ENCODE measurements around the gene DGKG.

The DGKG gene

DNA sequence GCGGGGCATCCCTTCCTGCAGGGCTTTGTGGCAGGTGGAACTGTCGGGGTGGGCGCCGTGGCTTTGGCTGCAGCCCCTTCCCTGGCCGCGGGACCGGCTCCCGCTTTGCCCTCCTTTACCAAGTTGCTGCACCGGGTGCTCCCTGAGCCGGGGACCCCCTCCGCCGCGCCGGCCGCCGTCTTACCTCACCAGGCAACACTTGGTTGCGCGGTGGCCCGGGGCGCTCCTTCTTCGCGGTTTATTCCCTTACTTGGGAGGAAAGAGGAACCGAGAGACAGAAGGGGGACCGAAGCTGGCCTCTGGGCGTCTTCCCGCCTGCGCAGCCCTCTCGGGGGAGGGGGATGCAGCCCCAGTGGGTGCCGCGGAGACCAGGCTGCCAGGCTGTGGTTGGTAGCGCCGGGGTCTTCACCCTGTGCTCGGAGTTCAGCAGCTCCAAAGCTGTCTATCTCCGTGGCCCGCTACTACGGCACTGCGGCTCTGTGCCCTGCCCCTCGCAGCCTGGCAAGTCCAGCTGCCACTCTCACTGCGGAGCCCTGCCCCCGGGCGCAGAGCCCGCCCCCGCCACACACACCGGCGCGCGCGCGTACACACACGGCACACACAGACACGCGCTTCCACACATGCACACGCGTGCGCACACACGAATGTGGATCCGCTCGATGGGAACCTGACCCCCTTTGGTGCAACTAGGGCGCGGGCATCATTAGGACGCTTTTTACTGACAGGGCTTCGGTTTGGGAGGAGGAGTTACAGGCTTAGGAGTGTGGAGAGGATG, at the start of gene DGKG:
Gene DGKG, minus strand, starts transcription at position 473 of the 775 bp plus-strand sequence. CDS start 41,775 bp downstream, outside the sequence.
- no peak for DNase-seq (ENCODE audit: low spot score)

DNA sequence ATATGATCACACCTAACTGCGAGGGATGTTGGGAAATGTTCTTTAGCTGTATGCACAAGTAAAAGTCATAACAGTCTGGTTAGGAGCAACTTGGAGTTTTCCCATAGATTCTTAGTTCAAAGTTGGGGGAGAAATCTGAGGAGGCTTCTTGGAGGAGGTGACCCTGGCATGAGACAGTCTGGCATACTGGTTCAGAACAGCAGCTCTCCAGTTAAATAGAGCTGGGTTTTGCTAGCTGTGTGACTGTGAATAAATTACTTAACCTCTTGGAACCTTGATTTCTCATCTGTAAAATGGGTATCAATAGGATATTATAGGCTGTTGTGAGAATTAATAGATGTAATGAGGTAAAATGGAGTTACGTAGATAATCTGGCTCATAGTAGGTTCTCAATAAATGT, 49.1 kb upstream of the DGKG start:
- no peak for DNase-seq (ENCODE audit: low spot score)

DNA sequence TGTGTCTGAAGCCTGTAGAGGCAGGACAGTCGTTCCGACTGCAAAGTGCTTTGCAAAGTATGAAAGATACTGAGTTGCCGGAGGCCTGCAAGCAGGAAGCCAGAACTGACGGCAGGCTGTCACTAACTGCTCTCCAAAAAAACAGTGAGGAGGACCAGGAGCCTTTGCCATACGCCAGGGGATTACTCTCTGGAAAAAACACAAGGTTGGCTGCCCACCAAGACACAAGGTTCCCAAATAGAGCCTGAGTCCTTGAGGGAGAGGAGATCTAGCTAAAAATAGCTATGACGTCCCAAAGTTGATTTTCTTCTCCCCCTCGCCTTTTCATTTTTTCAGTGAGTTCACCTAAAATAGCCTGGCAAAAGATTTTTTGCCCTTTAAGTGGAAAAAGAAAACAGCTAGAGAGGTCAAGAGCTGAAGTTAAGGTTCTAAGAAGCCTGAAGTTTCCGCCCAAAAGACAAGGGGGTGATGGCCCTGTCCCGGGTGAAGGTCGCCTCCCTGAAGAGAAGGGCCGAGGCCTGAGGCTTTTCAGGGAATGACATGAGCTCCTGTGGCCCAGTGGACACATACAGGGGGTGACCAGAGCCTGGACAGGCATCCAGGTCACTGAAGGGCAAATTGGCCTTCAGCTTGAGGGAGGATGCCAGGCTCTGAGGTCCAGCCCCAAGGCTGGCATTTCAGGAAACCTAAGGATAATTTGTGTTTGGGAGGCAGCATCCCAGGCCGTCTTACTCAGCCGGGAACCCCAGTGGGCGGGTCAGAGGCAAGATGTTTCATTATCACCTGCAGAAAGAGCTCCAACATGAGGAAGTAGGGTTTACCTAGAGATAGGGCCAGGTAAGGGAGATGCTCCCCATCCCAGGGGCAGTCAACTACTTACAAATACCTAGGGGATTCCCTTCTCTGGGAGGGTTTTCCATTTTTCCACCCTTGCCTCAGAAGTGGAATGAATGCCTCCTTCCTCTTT, 44.9 kb upstream of the DGKG start:
- DNase-seq (ENCODE audit: low spot score): no peak

DNA sequence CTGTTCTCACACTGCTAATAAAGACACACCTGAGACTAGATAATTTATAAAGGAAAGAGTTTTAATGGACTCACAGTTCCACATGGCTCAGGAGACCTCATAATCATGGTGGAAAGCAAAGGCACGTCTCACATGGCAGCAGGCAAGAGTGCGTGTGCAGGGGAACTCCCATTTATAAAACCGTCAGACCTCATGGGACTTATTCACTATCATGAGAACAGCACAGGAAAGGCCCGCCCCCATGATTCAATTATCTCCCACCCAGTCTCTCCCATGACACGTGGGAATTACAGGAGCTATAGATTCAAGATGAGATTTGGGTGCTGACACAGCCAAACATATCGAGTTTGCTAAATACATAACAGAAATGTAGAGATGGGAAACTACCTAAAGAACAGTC, 39.5 kb upstream of the DGKG start:
- no peak for DNase-seq (ENCODE audit: low spot score)

DNA sequence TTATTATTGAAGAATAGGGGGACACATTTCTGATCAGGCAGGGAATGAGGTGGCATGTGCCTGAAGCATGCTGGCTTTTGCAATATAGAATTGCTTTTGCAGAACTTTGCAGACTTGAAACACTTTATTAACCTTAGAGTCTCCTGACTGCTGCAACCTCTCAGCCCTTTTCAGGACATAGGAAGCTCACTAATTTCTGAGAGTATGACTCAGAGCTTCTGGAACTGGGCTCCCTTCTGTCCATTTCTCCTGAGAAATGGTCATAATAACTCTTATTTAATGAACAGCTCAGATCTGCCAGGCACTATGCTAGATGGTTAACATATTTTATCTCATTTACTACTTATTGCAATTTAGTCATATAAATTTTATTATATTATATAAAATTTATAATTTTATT, 38.6 kb upstream of the DGKG start:
- no peak for DNase-seq (ENCODE audit: low spot score)

DNA sequence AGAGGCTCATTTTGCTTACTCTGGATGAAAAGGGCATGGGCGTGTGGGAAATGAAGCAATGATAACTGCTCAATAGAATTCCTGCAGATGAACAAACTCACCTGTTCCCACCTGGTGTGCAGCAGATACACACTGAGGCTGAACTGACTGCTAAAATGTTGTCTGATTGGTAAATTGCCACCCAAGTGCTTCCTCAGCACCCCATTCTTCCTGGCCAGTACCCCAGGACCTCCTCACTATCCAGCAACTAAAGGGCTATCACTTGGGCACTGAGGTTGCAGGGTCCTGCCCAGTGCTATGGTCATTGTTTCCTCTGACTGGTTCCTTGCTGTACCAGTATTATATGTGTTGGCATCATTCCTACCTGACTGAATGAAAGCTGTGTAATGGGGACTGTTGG, 38.0 kb upstream of the DGKG start:
- DNase-seq (ENCODE audit: low spot score): no peak

DNA sequence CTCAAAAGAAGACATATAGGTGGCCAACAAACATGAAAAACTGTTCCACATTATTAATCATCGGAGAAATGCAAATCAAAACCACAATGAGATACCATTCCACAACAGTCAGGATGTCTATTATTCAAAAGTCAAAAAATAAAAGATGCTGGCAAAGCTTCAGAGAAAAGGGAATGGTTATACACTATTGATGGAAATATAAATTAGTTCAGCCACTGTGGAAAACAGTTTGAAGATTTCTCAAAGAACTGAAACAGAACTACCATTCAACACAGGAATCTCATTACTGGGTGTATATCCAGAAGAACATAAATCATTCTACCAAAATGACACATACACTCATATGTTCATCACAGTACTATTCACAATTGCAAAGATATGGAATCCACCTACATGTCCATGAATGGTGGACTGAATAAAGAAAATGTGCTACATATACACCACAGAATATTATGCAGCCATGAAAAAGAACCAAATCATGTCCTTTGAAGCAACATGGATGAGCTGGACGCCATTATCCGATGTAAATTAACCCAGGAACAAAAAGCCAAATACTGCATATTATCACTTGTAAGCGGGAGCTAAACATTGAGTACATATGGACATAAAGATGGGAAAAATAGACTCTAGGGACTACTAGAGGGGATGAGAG, 32.7 kb upstream of the DGKG start:
- no peak for DNase-seq (ENCODE audit: low spot score)

DNA sequence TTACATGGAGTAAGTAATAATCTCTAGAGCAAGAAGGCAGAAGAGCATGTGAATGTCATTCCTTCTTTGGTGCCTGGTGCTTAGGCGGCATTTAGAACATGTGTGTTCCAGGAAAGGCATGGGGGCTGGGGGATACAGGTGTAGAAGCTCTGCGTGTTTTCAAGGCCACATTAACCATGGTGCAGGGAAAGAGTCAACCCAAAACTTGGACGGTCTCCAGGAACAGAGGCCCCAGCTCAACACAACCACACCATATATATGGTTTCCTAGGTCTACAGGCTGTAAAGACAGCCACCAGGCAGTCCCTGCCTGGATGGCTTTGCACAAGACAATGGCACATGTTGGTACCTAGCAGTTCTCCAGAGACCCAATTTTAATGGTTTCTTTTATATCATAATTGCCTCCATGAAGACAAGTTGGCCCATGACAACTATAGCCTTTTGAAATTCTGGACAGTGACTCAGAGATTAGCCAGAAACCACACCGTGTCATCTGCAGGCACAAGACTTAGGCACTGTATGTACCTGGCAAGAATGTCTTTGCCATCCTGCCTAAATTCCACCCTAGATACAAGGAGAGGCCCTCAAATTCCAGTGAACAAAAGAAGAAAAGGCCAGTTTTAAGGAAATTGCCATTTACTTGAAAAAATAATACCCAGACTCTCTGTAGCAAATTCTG, 25.0 kb upstream of the DGKG start:
- DNase-seq (ENCODE audit: low spot score): no peak

DNA sequence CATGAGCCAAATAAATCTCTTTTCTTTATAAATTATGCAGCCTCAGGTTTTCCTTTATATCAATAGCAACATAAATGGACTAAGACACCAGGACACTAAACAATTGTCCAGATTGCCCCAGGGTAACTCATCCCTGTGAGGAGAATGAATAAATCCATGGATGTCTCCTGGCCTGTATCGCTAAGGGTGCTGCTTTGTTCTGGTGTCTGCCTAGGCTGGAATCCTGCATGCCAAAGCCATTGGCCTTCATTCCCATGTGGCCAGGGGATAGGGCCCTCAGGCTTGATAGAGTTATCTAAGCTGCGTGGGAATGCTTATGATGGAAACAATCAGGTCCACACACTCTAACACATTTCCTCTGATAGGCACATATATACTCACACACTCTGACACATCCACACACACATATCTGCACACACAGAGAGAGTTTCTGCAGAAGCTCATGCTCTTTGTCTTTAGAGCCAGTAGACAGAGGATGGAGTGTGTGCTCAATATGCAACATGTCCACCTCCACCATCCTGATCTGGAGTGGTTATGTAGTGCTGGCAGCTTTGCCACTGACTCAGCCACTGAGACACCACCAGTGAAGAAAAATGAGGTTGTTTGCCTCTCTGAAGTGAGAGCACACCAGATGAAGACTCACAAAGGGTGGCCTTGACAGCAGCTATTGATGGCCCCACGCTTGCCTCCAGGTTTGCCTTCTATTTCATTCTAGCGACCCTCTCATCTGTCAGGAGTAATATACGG, 24.0 kb upstream of the DGKG start:
- DNase-seq (ENCODE audit: low spot score): no peak

DNA sequence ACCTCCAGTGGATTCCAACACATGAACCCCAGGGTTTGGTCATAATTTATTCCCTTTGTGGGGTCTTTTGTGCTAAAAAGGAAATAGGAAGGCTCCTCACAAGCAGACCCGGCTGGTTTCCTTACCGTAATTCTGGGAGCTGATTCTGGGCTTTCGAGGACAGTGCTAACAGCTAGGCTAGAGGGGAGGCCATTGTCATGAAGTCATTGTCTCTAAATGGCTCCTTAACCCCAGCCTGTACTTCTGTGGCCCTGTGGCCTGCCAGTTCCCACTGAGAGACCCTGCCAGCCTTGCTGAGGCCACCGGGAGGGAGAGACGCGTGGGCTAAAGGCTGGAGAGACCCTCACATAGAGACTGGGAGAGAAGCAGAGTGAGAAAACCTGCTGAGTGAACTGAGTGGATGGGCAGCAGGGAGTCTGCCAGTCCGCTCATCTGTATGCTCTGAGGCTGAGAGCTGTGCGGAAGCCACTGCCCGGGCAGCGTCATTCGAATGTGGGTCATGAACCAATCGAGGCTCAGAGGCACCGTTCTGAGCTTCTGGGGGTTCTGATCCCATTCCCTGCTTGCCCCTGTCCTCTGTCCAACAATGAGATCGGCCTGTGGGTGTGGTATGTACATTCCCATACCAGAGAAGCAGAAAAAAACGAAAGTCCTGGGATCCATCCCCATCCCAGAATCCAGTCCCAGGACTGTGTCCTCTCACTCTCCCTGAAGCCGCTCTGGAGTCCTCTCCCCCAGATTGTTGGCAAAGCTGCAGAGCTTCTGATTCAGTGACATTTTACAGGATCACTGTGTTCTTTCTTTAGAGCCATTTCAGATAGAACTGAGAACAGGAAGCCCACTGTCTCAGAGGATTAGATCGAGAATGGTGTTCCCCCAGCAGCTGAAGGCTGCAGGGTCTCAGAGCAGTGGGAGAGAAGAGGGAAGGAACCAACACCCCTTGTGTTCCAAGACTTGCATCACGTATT, 21.3 kb upstream of the DGKG start:
- no peak for DNase-seq (ENCODE audit: low spot score)

DNA sequence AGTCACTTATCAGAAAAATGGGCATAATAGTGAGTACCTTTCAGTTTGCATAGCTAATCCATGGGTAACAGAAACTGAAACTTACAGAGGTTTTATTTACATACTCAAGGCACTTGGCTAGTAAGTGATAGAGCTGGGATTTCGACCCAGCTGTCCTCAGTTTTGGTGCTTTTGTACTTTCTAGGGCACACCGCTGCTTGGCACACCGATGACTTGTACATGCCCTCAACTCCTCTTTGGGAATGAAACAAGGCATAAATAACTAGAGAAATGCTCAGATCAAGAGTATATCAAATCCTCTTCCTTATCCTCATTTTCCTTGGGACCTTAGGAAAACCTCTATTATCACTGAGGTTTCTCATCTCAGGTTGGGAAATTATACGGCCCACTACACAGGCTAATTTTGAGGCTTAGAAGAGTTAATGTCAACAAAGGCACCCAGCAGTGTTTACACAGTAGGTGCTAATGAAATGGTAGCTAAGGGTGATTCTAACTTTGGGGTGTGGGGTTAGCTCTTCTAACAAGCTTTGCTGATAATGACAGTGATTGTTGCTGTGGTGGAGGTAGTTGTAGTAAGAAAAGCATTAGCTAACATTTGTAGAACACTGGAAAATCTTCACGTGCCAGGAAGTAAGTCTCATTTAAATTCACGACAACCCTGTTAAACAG, 20.3 kb upstream of the DGKG start:
- DNase-seq (ENCODE audit: low spot score): no peak

DNA sequence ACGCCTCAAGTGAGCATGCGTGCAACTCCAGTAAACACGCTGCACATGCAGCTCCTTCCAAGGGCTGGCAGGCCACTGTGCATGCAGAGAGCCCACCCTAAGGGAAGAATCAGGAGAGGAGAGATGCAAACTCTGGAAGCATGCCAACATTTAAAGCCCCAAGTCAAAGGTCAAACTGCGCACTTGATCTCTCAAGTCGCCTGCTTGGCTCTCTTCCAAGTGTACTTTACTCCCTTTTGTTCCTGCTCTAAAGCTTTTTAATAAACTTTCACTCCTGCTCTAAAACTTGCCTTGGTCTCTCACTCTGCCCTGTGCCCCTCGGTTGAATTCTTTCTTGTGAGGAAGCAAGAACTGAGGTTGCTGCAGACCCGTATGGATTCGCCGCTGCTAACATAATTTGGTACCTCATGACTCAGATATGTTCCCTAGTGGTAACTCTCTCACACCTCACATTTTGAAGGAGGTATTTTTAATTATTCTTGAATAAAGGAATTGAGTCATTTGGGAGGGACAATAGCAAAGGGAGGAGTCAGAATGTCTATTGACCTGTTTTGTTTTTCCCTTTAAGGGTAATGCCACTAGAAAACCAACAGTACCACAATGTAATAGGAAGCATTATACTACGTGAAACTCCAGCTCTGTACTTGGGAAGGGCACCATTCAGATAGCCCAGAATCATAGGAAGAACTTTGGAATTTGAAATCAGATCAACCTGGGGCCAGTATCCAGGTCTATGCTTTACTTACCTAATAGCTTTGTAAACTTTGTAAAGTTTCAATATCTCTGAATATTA, 19.6 kb upstream of the DGKG start:
- no peak for DNase-seq (ENCODE audit: low spot score)

DNA sequence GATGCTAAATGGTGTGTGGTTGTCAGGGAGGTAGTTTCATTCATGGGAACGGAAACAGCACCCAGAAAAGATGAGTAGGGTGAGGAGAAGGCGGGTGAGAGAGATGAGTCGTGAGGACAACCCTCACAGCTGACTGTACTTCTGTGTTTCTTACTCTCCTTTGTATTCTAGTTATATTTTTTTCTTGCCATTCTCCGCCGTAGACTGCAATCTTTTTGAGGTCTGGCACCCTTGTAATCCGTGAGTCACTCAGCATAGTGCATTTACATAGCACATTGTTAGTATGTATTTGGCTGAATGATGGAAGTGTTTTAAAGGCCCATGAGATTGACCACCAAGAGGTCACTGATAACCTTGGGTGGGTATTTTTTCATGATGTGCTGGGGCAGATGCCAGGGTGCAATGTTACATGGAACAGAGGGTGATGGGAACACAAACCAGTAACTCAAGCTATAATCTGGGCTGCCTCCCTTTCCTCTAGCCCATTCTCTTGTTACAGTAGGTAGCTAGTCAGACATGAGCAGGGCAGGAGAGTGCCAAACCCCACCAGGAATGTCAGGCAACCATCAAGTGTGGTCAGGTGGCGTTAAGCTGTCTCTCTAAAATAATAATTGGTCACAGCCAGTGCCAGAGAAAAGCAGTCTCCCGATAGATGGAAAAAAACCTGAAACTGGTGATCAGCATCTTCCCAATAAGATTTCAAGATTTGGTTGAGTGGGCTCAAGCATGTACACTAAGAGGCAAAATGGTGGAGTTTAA, 18.8 kb upstream of the DGKG start:
- DNase-seq (ENCODE audit: low spot score): no peak

DNA sequence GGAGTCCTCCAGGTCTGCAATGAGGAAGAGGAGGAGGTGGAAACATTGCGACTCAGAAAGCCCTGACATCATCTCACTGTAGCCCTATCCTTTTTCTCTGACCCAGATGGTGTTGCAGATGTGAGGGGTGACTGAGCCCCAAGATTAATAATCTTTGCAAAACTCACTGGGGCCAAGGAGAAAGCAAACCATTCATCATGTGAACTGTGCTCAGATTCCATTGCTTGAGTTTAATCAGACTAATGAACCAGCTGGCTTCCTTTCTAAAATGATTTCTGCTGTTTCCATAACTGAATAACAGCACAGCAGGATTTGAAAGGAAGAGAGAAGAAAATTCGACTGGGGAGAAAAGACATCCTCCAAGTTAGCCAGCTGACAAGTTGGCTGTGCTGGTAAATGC, 13.4 kb upstream of the DGKG start:
- DNase-seq (ENCODE audit: low spot score): no peak

DNA sequence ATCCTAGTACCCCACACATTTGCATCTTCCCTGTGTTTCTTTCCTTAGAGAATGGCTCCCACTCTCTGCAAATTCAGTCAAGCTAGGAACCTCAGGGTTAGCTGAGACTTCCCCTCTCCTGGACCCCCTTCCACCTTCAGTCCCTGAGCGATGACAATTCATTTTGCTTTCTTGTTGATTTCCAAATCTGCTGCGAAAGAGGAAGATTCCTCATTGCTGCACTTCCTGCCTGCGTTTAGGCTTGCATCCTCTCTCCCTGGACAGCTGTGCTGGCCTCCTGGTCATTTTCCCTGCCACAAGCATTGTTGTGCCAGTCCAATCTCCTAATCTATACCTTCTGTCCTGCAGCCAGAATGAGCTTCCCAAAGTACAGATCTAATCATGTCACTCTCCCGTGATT, 12.3 kb upstream of the DGKG start:
- no peak for DNase-seq (ENCODE audit: low spot score)

DNA sequence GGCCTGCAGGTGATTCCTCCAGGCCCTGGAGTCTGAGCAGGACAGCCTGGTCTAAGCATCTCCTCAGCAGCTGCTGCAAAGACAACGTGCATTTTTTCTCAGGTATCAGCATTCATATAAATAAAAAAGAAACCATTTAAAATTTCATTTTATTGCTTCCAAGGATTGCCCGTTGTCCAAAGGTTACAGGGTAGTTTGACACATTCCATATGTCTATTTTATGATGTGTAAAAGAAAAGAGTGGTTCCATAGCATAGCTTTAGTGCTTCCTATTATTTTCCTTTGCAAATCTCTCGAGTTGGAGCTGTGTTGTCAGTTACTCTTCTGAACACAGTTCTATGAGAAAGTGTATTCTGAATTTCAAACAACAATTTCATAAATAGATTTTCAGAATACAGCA, 7.2 kb upstream of the DGKG start:
- DNase-seq (ENCODE audit: low spot score): no peak

DNA sequence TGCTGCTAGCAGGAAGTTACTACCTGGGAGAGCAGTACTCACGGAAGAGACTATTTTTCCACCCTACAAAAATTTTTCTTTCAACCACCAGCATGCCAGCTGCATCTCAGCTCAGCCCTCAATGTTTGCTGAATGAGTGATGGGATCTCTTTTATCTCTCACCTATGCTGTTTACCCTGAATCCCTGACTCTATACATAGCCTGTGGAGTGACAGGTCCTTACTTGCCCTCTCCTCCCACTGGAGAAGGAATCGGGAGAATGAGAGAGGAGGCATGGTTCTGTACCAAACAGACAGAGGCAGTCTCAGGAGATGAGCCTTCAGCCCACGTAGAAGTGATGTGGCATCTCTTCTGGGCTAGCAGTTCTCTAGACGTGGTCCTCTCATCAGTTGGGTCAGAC, 6.7 kb upstream of the DGKG start:
- DNase-seq (ENCODE audit: low spot score): no peak

DNA sequence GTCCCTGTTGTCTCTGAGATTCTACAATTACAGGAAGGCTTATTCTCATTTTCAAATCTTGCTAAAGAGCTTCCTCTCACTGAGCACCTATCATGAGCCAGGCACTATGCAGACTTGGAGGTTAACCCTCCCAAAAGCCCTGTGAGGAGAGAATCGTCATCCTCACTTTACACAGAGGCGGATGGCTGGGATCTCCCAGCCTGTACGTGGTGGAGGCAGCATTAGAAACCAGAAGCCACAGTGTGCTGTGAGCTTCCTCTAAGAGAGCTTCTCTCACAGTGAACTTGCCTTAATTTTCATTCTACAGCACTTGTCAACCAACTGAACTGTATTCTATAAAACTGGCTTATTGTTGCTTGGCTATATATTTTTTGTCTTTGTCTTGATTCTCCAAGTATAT, 6.1 kb upstream of the DGKG start:
- no peak for DNase-seq (ENCODE audit: low spot score)

All from CD4-positive, alpha-beta T cell treated with Interleukin-15 for 4 hours (primary cell).